Suppressor macrophage treated with lipopolysaccharide for 1 hour (primary cell): ENCODE results near the gene GLRX3.
"Not testable (repeated sequence)": the region's sequence is repeated elsewhere in the genome, so short reads cannot be mapped to it uniquely, and the experiment has no call there.

ENCODE experiments used
- DNase-seq, 3 donors: peaks; one replicate each; pipeline ENCODE4 v3.0.0-alpha.2; 2020 to 2022

GLRX3 gene

DNA sequence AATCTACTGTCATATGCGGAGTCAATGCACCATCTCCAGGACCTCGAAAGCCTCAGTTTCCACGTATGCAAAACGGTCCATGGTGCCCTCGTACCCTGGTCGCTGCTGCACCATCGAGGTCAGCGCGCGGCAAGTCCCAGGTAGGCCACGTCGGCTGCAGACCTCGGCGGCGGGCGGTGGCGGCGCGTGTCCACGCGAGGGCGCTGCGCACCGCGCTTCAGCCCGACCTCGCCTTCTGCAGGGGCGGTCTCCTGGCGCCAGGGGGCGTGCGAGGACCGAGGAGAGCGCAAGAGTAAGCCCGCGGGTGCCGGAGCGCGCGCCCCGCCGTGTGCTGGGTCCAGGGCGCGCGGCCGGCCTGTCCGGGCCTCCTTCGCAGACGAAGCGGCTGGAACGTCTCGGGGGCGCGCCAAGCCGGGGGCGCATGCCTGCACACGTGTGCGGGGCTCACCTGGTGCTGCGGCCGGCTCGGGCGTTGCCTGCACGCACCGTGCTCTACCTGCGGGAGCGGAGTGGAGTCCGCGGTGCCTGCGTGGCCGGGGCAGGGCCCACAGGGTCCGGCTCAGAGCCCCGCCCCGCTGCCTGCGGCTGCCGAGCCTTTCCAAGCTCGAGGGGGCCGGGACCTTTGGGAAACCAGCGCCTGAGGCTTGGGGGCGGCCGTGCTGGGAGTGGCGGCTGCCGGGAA, 54.0 kb downstream of the GLRX3 start:
- peak; percentile 87 to 95 (median 92) for DNase-seq

- DNase-seq = no peak
Observed at GRCh38 chr10:130190737-130191115, 54.5 kb downstream of the GLRX3 start.

- DNase-seq = peak; percentile 5 to 27 (median 25)
Observed at GRCh38 chr10:130191380-130191779, 55.2 kb downstream of the GLRX3 start.

- DNase-seq = no peak
Observed at GRCh38 chr10:130192276-130192848, 56.2 kb downstream of the GLRX3 start.

DNA sequence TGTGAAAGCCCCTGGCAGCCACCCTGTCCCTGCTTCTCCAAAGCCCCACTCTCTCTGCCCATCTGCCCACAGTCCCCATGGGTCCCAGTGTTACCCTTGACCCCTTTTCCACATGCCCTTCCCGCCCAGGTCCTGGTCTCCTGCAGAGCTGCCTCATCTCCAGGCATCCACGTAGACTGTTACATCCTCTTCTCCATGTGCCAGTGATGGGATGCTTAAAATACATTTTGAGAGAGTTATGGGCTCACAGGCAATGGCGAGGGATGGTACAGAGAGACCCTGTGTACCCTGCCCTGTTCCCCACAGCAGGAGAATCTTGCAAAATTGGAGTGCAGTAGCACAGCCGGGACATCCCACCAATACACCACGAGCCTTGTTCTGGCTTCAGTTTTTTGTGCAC, 56.8 kb downstream of the GLRX3 start:
- no peak for DNase-seq

DNA sequence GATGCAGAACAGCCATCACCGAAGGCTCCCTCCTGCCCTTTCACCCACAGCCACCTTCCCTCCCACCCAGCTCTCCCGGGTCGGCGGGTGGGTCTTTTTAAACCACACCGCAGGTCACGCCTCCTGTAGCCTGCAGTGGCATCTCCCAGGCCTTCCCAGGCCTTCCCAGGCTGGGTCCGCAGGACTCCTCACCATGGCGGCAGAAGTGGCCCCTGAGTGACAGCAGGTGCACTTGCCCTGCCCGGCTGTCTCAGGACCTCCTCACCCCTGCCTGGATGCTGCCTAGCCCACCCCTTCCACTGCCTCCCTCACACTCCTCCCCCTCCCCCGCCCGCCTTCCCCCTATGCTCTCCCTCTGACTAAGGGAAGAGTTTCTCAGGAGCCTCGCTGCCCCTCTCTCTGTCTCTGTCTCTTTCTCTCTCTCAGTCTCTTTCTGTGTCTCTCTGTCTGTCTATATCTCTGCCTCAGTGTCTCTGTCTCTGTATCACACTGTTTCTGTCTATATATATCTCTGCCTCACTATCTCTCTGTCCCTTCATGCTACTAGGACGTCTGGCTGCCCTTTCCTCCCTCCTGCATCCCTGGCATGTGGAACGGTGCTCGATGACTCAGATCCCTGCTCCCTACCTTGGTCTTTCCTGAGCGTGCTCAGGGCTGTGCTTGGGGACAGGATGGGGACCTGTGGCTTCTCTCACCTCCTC, 57.5 kb downstream of the GLRX3 start:
- DNase-seq = no peak

DNA sequence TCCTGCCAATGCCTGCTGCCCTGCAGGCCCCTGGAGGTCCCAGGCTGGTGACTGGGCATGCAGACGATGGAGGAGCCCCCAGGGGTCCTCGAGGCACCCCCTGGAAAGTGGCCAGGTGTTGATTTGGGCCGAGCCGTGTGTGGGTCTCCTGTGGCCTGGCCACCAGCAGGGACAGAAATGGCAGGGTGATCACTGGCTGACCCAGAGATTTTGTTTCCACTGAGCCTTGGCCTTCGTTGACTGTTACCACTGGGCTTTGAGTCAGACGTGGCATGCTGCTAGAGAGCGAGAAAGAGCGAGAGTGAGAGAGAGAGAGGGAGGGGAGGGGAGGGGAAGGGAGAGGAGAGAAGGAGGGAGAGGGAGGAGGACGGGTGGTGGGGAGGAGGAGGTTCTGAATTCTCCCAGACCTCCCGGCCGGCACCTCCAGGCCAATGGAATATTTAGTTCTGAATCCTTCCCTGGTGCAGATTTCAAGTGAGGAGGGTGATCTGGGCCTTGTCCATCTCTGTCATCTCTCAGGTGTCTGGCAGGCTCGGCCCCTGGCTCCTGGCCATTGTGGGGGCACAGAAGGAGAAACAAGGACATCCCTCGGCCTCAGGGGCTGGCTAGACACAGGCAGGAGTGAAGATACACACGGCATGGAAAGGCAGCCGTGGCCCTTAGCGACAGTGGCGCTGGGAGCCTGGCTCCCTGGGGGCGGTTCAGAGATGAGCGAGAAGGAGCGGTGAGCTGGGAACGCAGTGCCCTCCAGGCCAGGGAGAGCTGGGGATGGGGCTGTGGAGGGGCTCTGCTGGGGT, 58.2 kb downstream of the GLRX3 start:
- DNase-seq = no peak

DNA sequence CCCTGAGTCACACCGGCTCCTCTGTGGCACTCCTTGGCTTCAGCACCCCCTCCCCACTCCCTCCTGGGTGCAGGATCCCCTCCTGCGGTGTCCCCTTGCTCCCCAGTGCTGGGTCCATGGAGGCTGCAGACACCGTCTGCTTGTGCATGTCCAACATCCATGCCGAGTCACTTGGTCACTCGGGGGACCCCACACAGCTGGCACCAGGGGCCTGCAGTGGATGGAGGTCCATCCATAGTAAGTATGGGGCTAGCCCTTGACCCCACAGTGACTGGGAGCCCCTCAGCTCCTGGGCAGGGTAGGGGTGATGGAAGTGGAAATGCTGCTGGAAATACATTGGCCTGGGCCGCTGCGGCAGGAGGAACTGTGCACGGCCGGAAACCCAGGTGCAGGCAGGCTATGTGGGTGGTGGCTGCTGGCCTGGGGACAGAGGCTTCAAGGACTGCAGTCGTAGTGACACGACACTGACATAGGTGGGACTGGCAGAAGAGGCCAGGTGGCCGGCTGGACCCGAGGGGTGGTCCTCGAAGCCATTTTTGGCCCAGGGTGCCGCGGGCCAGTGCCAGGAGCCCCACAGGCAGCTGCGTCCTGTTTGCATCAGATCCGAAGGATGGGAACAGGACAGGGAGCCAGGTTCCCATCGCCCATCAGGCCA, 58.9 kb downstream of the GLRX3 start:
- DNase-seq = no peak

DNA sequence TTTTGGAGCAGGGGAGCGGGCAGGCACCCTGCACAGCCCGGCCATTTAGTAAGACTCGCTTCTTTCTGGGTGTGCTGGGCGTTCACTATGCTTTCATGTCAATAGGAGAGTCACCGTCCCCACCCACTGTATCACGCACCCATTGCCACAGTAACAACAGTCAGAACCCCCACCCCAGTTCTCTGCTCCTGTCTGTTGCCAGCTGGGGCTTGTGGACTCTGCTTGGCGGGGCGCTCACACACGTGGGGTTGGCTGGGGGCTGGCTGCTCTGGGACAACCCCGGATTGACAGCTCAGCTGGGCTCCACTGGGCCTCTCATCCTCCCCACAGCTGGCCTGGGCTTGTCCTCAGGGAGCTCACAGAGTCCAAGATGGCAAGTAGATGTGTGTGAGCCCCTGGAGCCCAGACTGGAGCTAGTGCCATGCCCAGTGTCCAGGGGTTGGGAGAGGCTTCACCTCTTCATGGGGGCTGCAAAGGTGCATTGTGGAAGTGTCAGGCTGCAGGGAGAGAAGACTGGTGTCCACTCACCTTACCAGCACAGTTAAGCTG, 59.6 kb downstream of the GLRX3 start:
- DNase-seq = no peak

GRCh38 chr10:130196511-130197487, 60.6 kb downstream of the GLRX3 start:
- no peak for DNase-seq

- no peak for DNase-seq
Observed at GRCh38 chr10:130198651-130199050, 62.5 kb downstream of the GLRX3 start.

DNA sequence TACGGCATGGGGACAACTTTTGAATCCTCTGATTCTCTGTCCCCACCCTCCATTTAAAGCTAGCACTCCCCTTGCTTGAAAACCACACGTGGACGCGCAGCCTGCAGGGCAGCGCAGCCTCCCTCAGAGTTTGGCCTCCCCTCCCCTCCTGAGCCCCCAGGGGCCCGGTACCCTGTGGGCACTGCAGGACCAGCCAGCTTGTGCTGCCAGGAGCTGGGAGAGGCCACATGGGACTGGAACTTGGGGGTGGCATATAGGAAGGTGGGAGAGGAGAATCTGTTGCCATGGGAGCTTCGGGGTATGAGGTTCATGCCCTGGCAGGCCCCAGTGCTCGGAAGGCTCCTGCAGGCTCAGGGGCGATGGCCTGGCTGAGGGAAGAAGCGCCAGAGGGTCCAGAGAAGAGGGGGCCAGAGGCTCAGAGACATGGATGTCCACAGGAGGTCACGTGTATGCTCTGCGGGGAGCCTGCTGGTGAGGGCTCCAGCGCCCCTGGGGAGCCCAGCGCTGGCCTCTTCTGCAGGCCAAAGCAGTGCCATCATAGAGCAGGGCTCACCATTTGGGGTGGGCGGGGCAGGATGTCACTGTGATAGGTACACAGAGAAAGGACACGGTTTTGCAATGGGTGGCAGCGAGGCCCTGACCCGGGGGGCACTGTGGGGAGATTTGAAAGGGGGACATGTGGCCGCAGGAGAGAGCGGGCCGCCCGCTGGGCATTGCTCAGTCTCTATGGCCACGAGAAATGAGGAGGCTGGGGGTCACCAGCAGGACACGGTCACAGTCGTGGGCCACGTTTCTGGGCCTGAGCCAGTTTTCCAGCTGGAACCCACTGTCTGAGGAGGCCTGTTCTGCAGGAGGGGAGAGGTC, 64.2 kb downstream of the GLRX3 start:
- DNase-seq = no peak

GRCh38 chr10:130201043-130201380, 64.8 kb downstream of the GLRX3 start:
- no peak for DNase-seq

- DNase-seq = not testable (repeated sequence)
Observed at GRCh38 chr10:130202150-130202549, 66.0 kb downstream of the GLRX3 start.

GRCh38 chr10:130202984-130203621, 66.9 kb downstream of the GLRX3 start:
- DNase-seq = no peak

DNA sequence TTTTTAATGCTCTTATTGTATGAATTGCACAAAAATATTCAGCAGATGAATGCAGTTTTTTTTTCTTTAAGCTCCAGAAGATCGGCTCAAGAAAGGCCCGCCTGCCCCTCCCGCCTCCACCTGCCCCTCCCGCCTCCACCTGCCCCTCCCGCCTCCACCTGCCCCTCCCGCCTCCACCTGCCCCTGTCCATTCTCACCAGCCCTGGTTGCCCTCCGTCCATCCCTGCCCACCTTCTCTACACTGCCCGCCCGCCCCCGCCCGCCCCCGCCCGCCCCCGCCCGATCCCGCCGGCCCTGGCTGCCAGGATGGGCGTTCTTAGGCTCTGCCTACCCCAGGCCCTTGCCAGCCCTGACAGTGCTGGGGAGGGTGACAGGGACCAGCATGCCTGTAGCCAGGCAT, 67.4 kb downstream of the GLRX3 start:
- DNase-seq = no peak

- DNase-seq = no peak
Observed at GRCh38 chr10:130206216-130206737, 70.1 kb downstream of the GLRX3 start.

- DNase-seq = no peak
Observed at GRCh38 chr10:130207205-130207604, 71.0 kb downstream of the GLRX3 start.

- no peak for DNase-seq
Observed at GRCh38 chr10:130208807-130209206, 72.6 kb downstream of the GLRX3 start.

DNA sequence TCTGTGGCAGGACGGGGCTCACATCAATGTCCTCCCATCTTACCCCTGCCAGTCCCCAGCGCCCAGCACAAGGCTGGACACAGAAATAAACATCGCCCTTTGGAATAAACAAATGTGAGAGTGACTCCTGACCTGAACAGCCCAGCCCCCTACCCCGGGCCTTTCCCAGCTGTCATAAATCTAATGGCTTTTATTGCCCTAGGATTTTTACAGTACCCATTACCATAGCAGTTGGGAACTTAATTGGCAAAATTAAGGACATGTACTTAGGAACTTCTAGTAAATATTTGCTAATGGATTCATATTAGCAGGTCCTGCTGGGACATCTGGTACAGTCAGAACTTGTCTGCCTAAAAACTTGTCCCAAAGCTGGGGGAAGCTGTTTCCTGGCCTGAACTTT, 76.6 kb downstream of the GLRX3 start:
- no peak for DNase-seq
